Lung (tissue), 12 donors: ENCODE measurements around the gene GNG11. TPM values are rescaled to one million over a fixed set of nuclear protein-coding genes. Genes with fewer than 3 reads are reported as not detected.
"Not testable (repeated sequence)": the region's sequence is repeated elsewhere in the genome, so short reads cannot be mapped to it uniquely, and the experiment has no call there.

Experiments
- ATAC-seq: fragments of 200-7000 bp; cut with Tn5 transposase; one replicate; pipeline ENCODE4 v1.9.1; 2020; ENCODE audit warnings: moderate number of reproducible peaks; ENCODE audit not compliant: insufficient read depth, low FRiP score
- DNase-seq, 3 donors: peaks; one replicate each; pipeline ENCODE4 v3.0.0-alpha.2; 2013 to 2017
- H3K27ac ChIP-seq, 2 donors: one replicate each; pipeline ENCODE4 v1.5.1; 2013; ENCODE audit warnings: mild to moderate bottlenecking in 2 of 2, moderate library complexity in 2 of 2, control low read depth in 1 of 2, inconsistent platforms in 1 of 2, low read depth in 1 of 2, low read length in 1 of 2
- H3K27me3 ChIP-seq, 3 donors: one replicate each; pipeline ENCODE4 v1.5.1; 2013; ENCODE audit warnings: low read length in 2 of 3; ENCODE audit not compliant: control insufficient read depth in 3 of 3, insufficient read depth in 3 of 3
- H3K36me3 ChIP-seq, 4 donors: one replicate each; pipeline ENCODE4 v1.5.1; 2013; ENCODE audit warnings: low read length in 4 of 4, mild to moderate bottlenecking in 1 of 4, moderate library complexity in 1 of 4; ENCODE audit not compliant: control insufficient read depth in 4 of 4, insufficient read depth in 4 of 4
- H3K4me1 ChIP-seq, 5 donors: one replicate each; pipeline ENCODE4 v1.5.1; 2013; ENCODE audit warnings: low read length in 5 of 5, mild to moderate bottlenecking in 2 of 5, moderate library complexity in 1 of 5; ENCODE audit not compliant: control insufficient read depth in 5 of 5, insufficient read depth in 5 of 5
- H3K4me3 ChIP-seq: one replicate; pipeline ENCODE4 v1.5.1; 2013; ENCODE audit warnings: mild to moderate bottlenecking, control low read depth, moderate library complexity
- H3K9ac ChIP-seq, 2 donors: one replicate each; pipeline ENCODE4 v1.5.1; 2013; ENCODE audit warnings: low read length in 2 of 2, control low read depth in 1 of 2; ENCODE audit not compliant: insufficient read depth in 1 of 2
- H3K9me3 ChIP-seq, 4 donors: one replicate each; pipeline ENCODE4 v1.5.1; 2013; ENCODE audit warnings: low read length in 3 of 4, mild to moderate bottlenecking in 1 of 4, moderate library complexity in 1 of 4; ENCODE audit not compliant: control insufficient read depth in 4 of 4, insufficient read depth in 3 of 4
- whole genome bisulfite sequencing, 2 donors: extraction: QIAGEN DNeasy Blood & Tissue Kit; methylation state at CpG; one replicate each; pipeline ENCODE4 v1.1.7; 2013; 5-methylcytosine and 5-hydroxymethylcytosine counted together
- polyA plus RNA-seq, 2 donors: library from polyadenylated mRNA; stranded (reverse); fragments of 200-250 nt; gene quantifications; one replicate each; pipeline ENCODE4 v1.2.1, GENCODE V29; 2013
- total RNA-seq, 2 donors: library from RNA; depleted of rRNA in 1 of 2; stranded (reverse); fragments of >200 nt in 1 of 2; gene quantifications; one replicate each; pipeline ENCODE4 v1.2.1, GENCODE V29; 2014 to 2021
- TF ChIP-seq, protein P1 (sequence below): IDR thresholded peaks from 2 replicates; pipeline ENCODE4 v1.5.1; 2012; ENCODE audit warnings: mild to moderate bottlenecking; ENCODE audit errors: control extremely low read depth, extremely low read depth
- donor health status: control.
- donor health status: control.
- donor health status: Bipolar disorder and iron deficiency.
- donor health status: healthy.
- donor health status: DM: yes; HTN: yes; CAD: no.

Gene GNG11
- total and polyA plus RNA-seq, 4 donors: 18.4 to 39.0 (median 26.8) TPM

DNA sequence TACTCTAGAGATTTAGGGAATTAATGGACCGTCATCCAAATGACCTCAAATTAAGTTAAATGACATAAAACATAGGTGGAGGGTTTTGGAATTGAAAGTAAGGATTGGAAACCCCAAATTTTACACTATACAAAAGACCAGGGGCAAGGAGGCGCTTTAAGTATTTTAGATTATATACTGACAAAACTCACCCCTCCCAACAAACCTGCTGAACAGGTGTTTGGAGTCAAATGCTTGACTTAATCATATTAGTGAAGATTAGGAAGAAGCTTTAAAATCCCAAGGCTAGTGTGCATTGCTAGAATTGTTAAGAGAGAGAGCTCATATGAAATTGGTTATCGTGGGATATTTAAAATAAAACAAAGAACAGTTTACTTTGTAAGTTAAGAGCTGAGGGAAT, 15.3 kb upstream of the GNG11 start, which contains the start of gene GNGT1:
Gene GNGT1, plus strand, starts transcription at position 301 of the 400 bp plus-strand sequence. CDS start 180 bp downstream, outside the sequence.
- no peak for ATAC-seq
- 81 to 82% methylated on average over 3 of the region's 3 CpGs for whole genome bisulfite sequencing, 2 donors
- Histone ChIP-seq H3K9me3 (no peaks in the 10 kb centered on the region), H3K9ac (no peak within 1 kb of the TSS), H3K4me3 (no peak within 1 kb of the TSS), H3K36me3 (no peaks in the 10 kb centered on the region), H3K27me3 (no peaks in the 10 kb centered on the region), H3K27ac (no peak within 1 kb of the TSS), H3K4me1 (peaks cover 0 to 5% (median 0%) of the 10 kb centered on the region in 5 donors)
- TF ChIP-seq, protein P1, sequence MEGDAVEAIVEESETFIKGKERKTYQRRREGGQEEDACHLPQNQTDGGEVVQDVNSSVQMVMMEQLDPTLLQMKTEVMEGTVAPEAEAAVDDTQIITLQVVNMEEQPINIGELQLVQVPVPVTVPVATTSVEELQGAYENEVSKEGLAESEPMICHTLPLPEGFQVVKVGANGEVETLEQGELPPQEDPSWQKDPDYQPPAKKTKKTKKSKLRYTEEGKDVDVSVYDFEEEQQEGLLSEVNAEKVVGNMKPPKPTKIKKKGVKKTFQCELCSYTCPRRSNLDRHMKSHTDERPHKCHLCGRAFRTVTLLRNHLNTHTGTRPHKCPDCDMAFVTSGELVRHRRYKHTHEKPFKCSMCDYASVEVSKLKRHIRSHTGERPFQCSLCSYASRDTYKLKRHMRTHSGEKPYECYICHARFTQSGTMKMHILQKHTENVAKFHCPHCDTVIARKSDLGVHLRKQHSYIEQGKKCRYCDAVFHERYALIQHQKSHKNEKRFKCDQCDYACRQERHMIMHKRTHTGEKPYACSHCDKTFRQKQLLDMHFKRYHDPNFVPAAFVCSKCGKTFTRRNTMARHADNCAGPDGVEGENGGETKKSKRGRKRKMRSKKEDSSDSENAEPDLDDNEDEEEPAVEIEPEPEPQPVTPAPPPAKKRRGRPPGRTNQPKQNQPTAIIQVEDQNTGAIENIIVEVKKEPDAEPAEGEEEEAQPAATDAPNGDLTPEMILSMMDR: no peak
- no peak for DNase-seq

DNA sequence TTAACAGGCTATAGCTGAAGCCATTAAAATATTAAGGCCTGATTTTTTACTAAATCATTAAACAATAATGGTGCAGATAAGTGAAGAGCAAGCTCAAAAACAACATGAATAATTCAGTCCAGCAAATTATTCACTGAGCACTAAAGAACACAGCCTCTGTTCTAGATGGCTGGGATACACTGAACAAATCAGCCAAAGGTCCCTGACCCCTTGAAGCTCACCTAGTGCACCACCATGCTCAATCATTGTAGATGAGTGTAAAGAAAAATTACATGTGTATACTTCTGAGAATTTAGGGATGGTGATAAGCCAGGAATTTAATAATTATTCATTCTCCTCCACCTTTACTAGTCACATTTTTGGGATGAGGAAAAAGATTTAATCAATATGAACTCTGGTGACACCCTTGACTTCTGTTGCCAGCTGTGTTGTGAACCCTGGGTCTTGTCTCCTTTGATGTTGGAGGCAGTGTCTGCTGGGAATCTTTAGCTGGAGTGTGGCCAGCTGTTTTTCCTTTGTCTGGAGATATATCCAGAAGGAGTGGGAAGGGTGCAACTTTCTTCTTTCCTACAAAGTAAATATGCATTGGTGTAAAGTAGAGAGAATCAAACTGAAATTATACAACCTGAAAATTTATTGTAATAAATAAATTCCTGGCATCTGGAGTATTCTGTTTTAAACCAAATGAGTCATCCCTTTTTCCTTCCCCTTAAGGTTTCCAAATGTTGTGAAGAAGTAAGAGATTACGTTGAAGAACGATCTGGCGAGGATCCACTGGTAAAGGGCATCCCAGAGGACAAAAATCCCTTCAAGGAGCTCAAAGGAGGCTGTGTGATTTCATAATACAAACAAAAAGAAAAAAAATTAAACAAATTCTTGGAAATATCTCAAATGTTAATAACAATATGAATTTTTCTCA, 11.2 kb upstream of the GNG11 start:
- Histone ChIP-seq H3K9me3 (no peaks in the 10 kb centered on the region), H3K9ac (no peak overlapping the region), H3K27ac (no peak overlapping the region), H3K4me3 (no peak overlapping the region), H3K4me1 (peaks cover 0 to 5% (median 0%) of the 10 kb centered on the region in 5 donors), H3K36me3 (no peaks in the 10 kb centered on the region), H3K27me3 (no peaks in the 10 kb centered on the region)
- WGBS, 2 donors: 22 to 47% methylated on average over 3 of the region's 3 CpGs
- peak in 1 of 3 donors; percentile 43 for DNase-seq
- ATAC-seq: no peak
- TF ChIP-seq, protein P1: no peak

DNA sequence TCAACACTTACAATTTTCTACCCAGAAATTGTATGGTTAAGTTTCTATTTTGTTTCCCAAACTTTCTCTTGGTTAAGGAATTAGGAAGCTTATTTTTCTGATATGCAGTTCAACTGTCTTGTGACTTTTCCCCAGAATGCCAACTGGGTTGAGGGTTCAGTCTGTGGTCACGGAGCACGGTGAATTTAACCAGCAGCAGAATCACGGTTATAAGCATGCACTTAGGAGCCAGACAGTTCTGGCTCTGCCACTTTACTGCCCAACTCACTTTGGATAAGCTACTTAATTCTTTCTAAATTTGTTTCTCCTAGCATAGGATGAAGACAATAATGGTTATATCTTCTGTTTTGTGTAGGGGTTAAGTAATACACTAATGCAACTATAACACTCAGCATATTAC, 10.3 kb upstream of the GNG11 start:
- not testable (repeated sequence) for H3K9ac ChIP-seq, DNase-seq, H3K36me3 ChIP-seq, ATAC-seq, H3K4me3 ChIP-seq, H3K27me3 ChIP-seq, H3K9me3 ChIP-seq, H3K27ac ChIP-seq, H3K4me1 ChIP-seq
- WGBS, 2 donors: 50 to 94% methylated on average over 2 to 3 of the region's 3 CpGs

DNA sequence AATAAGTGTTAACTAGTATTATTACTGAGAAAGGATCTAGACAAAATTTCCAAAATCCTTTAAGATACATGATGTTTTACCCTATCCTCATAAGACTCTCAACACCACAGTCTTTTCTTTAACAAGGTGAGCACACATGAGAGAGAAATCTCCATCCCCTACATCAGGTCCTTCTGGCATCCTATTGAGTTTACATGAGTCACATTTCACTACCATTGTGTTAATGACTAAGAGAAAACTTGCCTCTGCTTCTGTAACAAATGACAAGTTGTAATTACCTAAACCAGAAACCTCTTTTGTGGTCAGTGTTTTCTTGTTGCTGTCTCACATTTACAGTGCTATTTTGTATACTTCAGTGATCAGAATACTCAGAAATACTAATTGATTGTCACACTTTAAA, 9.9 kb upstream of the GNG11 start:
- H3K27ac ChIP-seq, H3K36me3 ChIP-seq, H3K9me3 ChIP-seq, H3K4me3 ChIP-seq, ATAC-seq, H3K9ac ChIP-seq, DNase-seq, H3K4me1 ChIP-seq, H3K27me3 ChIP-seq: not testable (repeated sequence)
